HuH-7.5 (cell line): ENCODE measurements around the gene NKD2.
"Not testable (repeated sequence)": the region's sequence is repeated elsewhere in the genome, so short reads cannot be mapped to it uniquely, and the experiment has no call there.

Experiments used
- DNase-seq: peaks from one replicate; pipeline ENCODE4 v3.0.0; 2011; ENCODE audit warnings: low spot score

The NKD2 gene

GRCh38 chr5:1058083-1058945, 49.7 kb downstream of the NKD2 start:
- no peak for DNase-seq

GRCh38 chr5:1058988-1059883, 50.6 kb downstream of the NKD2 start:
- DNase-seq, result no peak

GRCh38 chr5:1059884-1060263, 51.3 kb downstream of the NKD2 start:
- DNase-seq, result no peak

GRCh38 chr5:1060535-1060981, 52.0 kb downstream of the NKD2 start:
- no peak for DNase-seq

- DNase-seq, result not testable (repeated sequence)
Measured at GRCh38 chr5:1061292-1061691, 52.7 kb downstream of the NKD2 start.

- DNase-seq, result no peak
Measured at GRCh38 chr5:1061916-1062315, 53.3 kb downstream of the NKD2 start.

GRCh38 chr5:1062761-1063568, 54.4 kb downstream of the NKD2 start:
- DNase-seq, result no peak

- no peak for DNase-seq
Measured at GRCh38 chr5:1063661-1064382, 55.2 kb downstream of the NKD2 start.

GRCh38 chr5:1064383-1065142, 56.0 kb downstream of the NKD2 start:
- DNase-seq, result no peak

- no peak for DNase-seq
Measured at GRCh38 chr5:1065143-1065750, 56.6 kb downstream of the NKD2 start.

- no peak for DNase-seq
Measured at GRCh38 chr5:1065891-1066650, 57.5 kb downstream of the NKD2 start.

- no peak for DNase-seq
Measured at GRCh38 chr5:1066676-1067075, 58.1 kb downstream of the NKD2 start.

- DNase-seq, result no peak
Measured at GRCh38 chr5:1067141-1068121, 58.8 kb downstream of the NKD2 start.

- DNase-seq, result no peak
Measured at GRCh38 chr5:1068204-1068894, 59.7 kb downstream of the NKD2 start.

GRCh38 chr5:1068895-1069719, 60.5 kb downstream of the NKD2 start:
- DNase-seq, result no peak

- DNase-seq, result no peak
Measured at GRCh38 chr5:1069720-1070088, 61.1 kb downstream of the NKD2 start.
